Osteocyte (in vitro differentiated cells): ENCODE data around the gene TTBK1. TPM values are rescaled to one million over a fixed set of nuclear protein-coding genes. Genes with fewer than 3 reads are reported as not detected.

Experiments used
- DNase-seq: peaks from one replicate; pipeline ENCODE4 v3.0.0; 2021; ENCODE audit warnings: mixed read lengths; ENCODE audit not compliant: unreplicated experiment; ENCODE audit errors: extremely low spot score
- H3K27ac Mint-ChIP-seq: one replicate; pipeline ENCODE4 v1.8.0; 2021; ENCODE audit warnings: mild to moderate bottlenecking, mixed read lengths; ENCODE audit not compliant: unreplicated experiment
- H3K27me3 Mint-ChIP-seq: one replicate; pipeline ENCODE4 v1.8.0; 2021; ENCODE audit warnings: mixed read lengths; ENCODE audit not compliant: unreplicated experiment
- H3K36me3 Mint-ChIP-seq: one replicate; pipeline ENCODE4 v1.8.0; 2021; ENCODE audit warnings: mixed read lengths; ENCODE audit not compliant: unreplicated experiment
- H3K4me1 Mint-ChIP-seq: one replicate; pipeline ENCODE4 v1.8.0; 2021; ENCODE audit warnings: mixed read lengths; ENCODE audit not compliant: unreplicated experiment
- H3K4me3 Mint-ChIP-seq: one replicate; pipeline ENCODE4 v1.8.0; 2021; ENCODE audit warnings: mild to moderate bottlenecking, moderate library complexity, mixed read lengths; ENCODE audit not compliant: unreplicated experiment
- H3K9me3 Mint-ChIP-seq: one replicate; pipeline ENCODE4 v1.8.0; 2021; ENCODE audit warnings: mixed read lengths; ENCODE audit not compliant: unreplicated experiment
- total RNA-seq: library from RNA; stranded (reverse); gene quantifications from 2 replicates; pipeline ENCODE4 v1.2.1, GENCODE V29; 2021
- TF ChIP-seq, protein P1 (sequence below): fragments of 200-600 bp; sonication (generic); IDR thresholded peaks from 2 replicates; pipeline ENCODE4 v1.5.0; 2021; ENCODE audit warnings: antibody characterized with exemption, mild to moderate bottlenecking, moderate library complexity

TTBK1 gene
- total RNA-seq, 1 donor from 2014 or later: 0.08 TPM

DNA sequence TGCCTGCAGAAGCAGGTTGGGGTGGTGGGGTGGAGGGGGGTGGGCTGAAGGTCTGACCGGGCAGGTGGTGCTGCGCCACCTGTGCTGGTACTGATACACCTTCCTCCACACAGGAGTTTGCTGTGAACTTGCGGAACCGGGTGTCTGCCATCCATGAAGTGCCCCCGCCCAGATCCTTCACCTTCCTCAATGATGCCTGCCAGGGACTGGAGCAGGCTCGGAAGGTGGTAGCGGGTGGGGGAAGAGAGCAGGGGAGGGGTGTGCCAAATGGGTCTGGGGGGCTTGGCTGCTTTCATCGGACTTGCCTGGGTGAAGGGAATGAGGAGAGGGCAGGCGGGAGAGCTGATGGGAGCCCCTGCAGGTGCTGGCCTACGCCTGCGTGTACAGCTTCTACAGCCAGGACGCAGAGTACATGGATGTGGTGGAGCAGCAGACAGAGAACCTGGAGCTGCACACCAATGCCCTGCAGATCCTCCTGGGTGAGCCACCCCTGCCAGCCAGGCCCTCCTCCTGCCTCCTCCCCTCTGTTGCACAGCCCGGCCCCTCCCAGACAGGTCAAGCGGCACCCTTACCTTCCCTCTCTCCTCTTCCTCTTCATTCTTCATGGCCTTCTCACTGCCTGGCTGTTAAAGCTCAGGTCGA is 20.7 kb upstream of the TTBK1 start:
- DNase-seq: no peak

DNA sequence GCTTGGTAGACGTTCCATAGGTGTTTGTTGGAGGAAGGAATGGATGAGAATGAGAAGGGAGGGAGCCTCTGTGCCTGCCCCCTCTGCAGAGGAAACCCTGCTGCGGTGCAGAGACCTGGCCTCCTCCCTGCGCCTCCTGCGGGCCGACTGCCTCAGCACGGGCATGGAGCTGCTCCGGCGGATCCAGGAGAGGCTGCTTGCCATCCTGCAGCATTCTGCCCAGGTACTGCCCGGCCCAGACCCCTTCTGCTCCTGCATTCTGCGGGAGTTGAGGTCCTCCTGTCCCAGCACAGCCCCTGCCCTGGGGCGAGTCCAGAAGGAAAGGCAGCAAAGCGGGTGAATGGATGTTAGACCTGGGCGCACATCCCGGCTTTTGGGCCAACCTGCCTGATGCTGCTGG is 20.1 kb upstream of the TTBK1 start:
- H3K27me3 Mint-ChIP-seq: no peaks in the 10 kb centered on the region
- no peak overlapping the region for H3K4me3 Mint-ChIP-seq
- peaks cover 10% of the 10 kb centered on the region for H3K4me1 Mint-ChIP-seq
- H3K36me3 Mint-ChIP-seq: peaks cover 9% of the 10 kb centered on the region
- TF ChIP-seq, protein P1, sequence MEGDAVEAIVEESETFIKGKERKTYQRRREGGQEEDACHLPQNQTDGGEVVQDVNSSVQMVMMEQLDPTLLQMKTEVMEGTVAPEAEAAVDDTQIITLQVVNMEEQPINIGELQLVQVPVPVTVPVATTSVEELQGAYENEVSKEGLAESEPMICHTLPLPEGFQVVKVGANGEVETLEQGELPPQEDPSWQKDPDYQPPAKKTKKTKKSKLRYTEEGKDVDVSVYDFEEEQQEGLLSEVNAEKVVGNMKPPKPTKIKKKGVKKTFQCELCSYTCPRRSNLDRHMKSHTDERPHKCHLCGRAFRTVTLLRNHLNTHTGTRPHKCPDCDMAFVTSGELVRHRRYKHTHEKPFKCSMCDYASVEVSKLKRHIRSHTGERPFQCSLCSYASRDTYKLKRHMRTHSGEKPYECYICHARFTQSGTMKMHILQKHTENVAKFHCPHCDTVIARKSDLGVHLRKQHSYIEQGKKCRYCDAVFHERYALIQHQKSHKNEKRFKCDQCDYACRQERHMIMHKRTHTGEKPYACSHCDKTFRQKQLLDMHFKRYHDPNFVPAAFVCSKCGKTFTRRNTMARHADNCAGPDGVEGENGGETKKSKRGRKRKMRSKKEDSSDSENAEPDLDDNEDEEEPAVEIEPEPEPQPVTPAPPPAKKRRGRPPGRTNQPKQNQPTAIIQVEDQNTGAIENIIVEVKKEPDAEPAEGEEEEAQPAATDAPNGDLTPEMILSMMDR: no peak
- no peaks in the 10 kb centered on the region for H3K9me3 Mint-ChIP-seq
- H3K27ac Mint-ChIP-seq: no peak overlapping the region
- DNase-seq: no peak

More for the DNA sequence above, 20.7 kb upstream of the TTBK1 start:
- Mint-ChIP-seq H3K9me3 (no peaks in the 10 kb centered on the region), H3K27ac (no peak overlapping the region), H3K27me3 (no peaks in the 10 kb centered on the region), H3K4me3 (no peak overlapping the region), H3K36me3 (peaks cover 10% of the 10 kb centered on the region), H3K4me1 (peaks cover 5% of the 10 kb centered on the region)
- TF ChIP-seq, protein P1: no peak

DNA sequence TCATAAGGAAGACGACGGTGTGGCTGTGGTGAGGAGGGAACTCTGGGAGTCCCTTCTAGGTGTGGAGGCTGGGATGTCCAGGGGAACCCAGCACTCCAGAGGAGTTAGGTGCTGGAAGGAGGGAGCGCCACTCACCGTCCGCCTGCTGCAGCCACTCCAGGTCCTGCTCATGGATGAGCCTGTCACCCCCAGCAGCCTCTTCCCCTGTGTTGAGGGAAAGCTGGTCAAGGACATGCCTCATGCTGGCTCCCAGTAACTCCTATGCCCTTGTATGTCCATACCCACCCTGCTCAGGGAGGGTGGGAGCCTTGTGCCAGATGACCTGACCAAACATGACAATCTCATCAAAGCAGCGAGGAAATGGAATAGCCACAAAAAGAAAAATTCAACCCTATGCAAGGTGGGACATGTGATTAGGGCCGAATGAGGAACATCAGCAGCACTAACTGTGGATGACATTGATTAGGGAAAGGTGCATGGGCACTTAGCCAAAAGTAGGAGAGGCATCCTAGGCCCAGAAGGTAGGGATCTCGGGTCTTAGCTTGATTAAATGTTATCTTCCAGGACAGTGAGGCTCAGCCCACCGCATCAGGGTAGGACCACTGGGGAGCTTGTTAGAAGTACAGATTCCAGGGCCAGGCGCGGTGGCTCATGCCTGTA is 17.0 kb upstream of the TTBK1 start:
- H3K4me3 Mint-ChIP-seq: no peak overlapping the region
- peaks cover 5% of the 10 kb centered on the region for H3K36me3 Mint-ChIP-seq
- no peak for DNase-seq
- no peak overlapping the region for H3K27ac Mint-ChIP-seq
- peaks cover 21% of the 10 kb centered on the region for H3K4me1 Mint-ChIP-seq
- TF ChIP-seq, protein P1: no peak
- H3K9me3 Mint-ChIP-seq: no peaks in the 10 kb centered on the region
- H3K27me3 Mint-ChIP-seq: peaks cover 3% of the 10 kb centered on the region

DNA sequence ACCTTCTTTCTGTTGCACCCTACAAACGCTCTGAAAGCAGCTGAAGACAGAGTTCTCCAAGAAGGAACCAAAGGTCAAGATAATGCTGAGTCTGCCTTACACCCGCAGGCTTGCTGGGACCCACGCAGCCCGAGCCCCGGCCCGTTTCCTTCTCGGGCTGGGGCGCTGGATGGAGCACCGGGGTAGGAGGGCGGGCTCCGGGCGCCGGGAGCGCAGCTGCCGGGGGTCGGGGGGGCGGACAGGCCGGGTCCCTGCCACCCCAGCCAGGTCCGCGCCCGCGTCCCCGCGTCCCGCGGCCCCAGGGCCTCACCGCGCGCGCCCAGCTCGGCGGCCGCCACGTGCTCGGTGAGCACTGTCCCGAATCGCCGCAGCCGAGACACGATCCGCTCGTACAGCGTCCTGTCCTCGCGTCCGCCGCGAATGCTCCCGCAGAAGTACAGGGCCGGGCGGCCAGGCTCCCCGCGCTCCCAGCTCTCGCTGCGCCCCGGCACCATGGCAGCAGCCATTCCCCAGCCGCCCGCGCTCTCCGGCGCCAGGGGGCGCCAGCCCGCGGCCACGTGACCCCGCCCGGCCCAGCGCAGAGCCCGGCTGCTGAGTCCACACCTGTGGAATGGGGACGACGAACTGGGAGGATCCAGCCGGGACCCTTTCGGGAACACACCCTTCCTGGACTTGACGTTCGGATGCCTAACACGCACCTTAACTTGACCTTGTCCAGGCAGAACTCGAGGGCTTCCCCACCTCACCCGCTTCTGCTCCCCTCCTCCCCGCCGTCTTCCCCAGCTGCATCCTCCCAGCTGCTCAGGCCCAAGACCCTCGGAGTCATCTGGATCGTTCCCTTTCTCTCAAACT is 14.1 kb upstream of the TTBK1 start, which contains the start of gene DNPH1:
Gene DNPH1 (minus strand): TSS at position 531 of the 852 bp plus-strand sequence. CDS start 25 bp downstream, at position 506.
- Mint-ChIP-seq H3K36me3 (peaks cover under 1% of the 10 kb centered on the region), H3K4me3 (peak within 1 kb of the TSS; percentile 72), H3K27ac (peak within 1 kb of the TSS; percentile 56), H3K27me3 (peaks cover 19% of the 10 kb centered on the region), H3K9me3 (no peaks in the 10 kb centered on the region), H3K4me1 (peaks cover 21% of the 10 kb centered on the region)
- TF ChIP-seq, protein P1: peak; percentile 99
- peak; percentile 93 for DNase-seq
